HG03108 (cell line): Measurements from ENCODE around the gene CARD9.
"Not testable (repeated sequence)": the region's sequence is repeated elsewhere in the genome, so short reads cannot be mapped to it uniquely, and the experiment has no call there.

Source experiments
- ATAC-seq: cut with Tn5 transposase; IDR thresholded peaks from one replicate; pipeline ENCODE4 v1.9.1; 2021; ENCODE audit warnings: moderate library complexity; ENCODE audit not compliant: unreplicated experiment

The CARD9 gene

GRCh38 chr9:136373300-136374182 is at the start of gene CARD9:
Gene CARD9 (minus strand): TSS chr9:136373669. CDS start chr9:136372078, 1,591 bp downstream.
- no peak for ATAC-seq

- no peak for ATAC-seq
These were observed 49.4 kb upstream of the CARD9 start for GRCh38 chr9:136422876-136423275.

GRCh38 chr9:136421791-136422190 is 48.3 kb upstream of the CARD9 start:
- no peak for ATAC-seq

GRCh38 chr9:136419092-136419420 is 45.6 kb upstream of the CARD9 start:
- no peak for ATAC-seq

- no peak for ATAC-seq
These were observed 45.0 kb upstream of the CARD9 start for GRCh38 chr9:136418182-136419091.

GRCh38 chr9:136416914-136417313 is 43.4 kb upstream of the CARD9 start:
- ATAC-seq = no peak

- no peak for ATAC-seq
These were observed 43.0 kb upstream of the CARD9 start for GRCh38 chr9:136416427-136416826.

GRCh38 chr9:136412962-136413361 is 39.5 kb upstream of the CARD9 start:
- ATAC-seq = no peak

- no peak for ATAC-seq
These were observed 37.9 kb upstream of the CARD9 start for GRCh38 chr9:136411378-136411777.

GRCh38 chr9:136410500-136411287 is 37.2 kb upstream of the CARD9 start, which contains the start of the genes ENTR1 and PMPCA:
Gene ENTR1 (minus strand): TSS chr9:136410614. CDS start chr9:136410397, 217 bp downstream.
Gene PMPCA (plus strand): TSS chr9:136410658. CDS start chr9:136410669, 11 bp downstream.
- peak; percentile 73 for ATAC-seq

- peak; percentile 26 for ATAC-seq
These were observed 36.3 kb upstream of the CARD9 start for GRCh38 chr9:136409557-136410455.

- no peak for ATAC-seq
These were observed 34.4 kb upstream of the CARD9 start for GRCh38 chr9:136407911-136408310.

GRCh38 chr9:136407061-136407460 is 33.6 kb upstream of the CARD9 start:
- not testable (repeated sequence) for ATAC-seq

GRCh38 chr9:136405904-136406303 is 32.4 kb upstream of the CARD9 start:
- ATAC-seq = not testable (repeated sequence)

GRCh38 chr9:136405481-136405880 is 32.0 kb upstream of the CARD9 start:
- no peak for ATAC-seq

- no peak for ATAC-seq
These were observed 31.3 kb upstream of the CARD9 start for GRCh38 chr9:136404801-136405136.

- ATAC-seq = no peak
These were observed 30.7 kb upstream of the CARD9 start for GRCh38 chr9:136403915-136404800.

- ATAC-seq = no peak
These were observed 30.1 kb upstream of the CARD9 start for GRCh38 chr9:136403538-136403914.

GRCh38 chr9:136402067-136402466 is 28.6 kb upstream of the CARD9 start:
- no peak for ATAC-seq
